Activated CD4-positive, CD25-positive, alpha-beta regulatory T cell (primary cell): ENCODE measurements around the gene UBXN2A.
"Not testable (repeated sequence)": the region's sequence is repeated elsewhere in the genome, so short reads cannot be mapped to it uniquely, and the experiment has no call there.

Experiments used
- DNase-seq, 4 experiments: peaks; one replicate each; lab custom pipeline; 2025; lab: John Stamatoyannopoulos, UW

The UBXN2A gene

GRCh38 chr2:23940718-23941620, 706 bp downstream of the UBXN2A start:
- DNase-seq = peak in 3 of 4 experiments; percentile 19 to 34 (median 27)

GRCh38 chr2:23941644-23942043, 1.4 kb downstream of the UBXN2A start:
- DNase-seq = no peak

GRCh38 chr2:23943666-23944065, 3.4 kb downstream of the UBXN2A start:
- no peak for DNase-seq

- no peak for DNase-seq
These were observed 4.3 kb downstream of the UBXN2A start for GRCh38 chr2:23944527-23944926.

GRCh38 chr2:23944976-23945375, 4.7 kb downstream of the UBXN2A start:
- no peak for DNase-seq

GRCh38 chr2:23947350-23947749, 7.1 kb downstream of the UBXN2A start:
- DNase-seq = no peak

GRCh38 chr2:23952558-23952957, 12.3 kb downstream of the UBXN2A start:
- not testable (repeated sequence) for DNase-seq

- no peak for DNase-seq
These were observed 13.4 kb downstream of the UBXN2A start for GRCh38 chr2:23953625-23954024.

GRCh38 chr2:23954325-23955014, 14.2 kb downstream of the UBXN2A start:
- no peak for DNase-seq

GRCh38 chr2:23967846-23968245, 27.6 kb downstream of the UBXN2A start:
- no peak for DNase-seq

- DNase-seq = no peak
These were observed 36.6 kb downstream of the UBXN2A start for GRCh38 chr2:23976883-23977282.

- DNase-seq = no peak
These were observed 48.1 kb downstream of the UBXN2A start for GRCh38 chr2:23988371-23988770.

- DNase-seq = no peak
These were observed 52.7 kb downstream of the UBXN2A start for GRCh38 chr2:23992931-23993330.

- DNase-seq = no peak
These were observed 53.5 kb downstream of the UBXN2A start for GRCh38 chr2:23993736-23994269.

GRCh38 chr2:23994567-23994966, 54.3 kb downstream of the UBXN2A start:
- no peak for DNase-seq

- no peak for DNase-seq
These were observed 67.4 kb downstream of the UBXN2A start for GRCh38 chr2:24007693-24008092.

GRCh38 chr2:24008672-24009366, 68.6 kb downstream of the UBXN2A start:
- DNase-seq = no peak

- no peak for DNase-seq
These were observed 69.1 kb downstream of the UBXN2A start for GRCh38 chr2:24009367-24009679.

GRCh38 chr2:24009680-24010476, 69.6 kb downstream of the UBXN2A start, which contains the start of gene MFSD2B:
Gene MFSD2B, plus strand, starts transcription at chr2:24010085. Its CDS starts 12 bp downstream, at chr2:24010097.
- DNase-seq = no peak

- DNase-seq = no peak
These were observed 70.4 kb downstream of the UBXN2A start for GRCh38 chr2:24010477-24011249.
